ENCODE measurements around the gene TET3. TPM values are rescaled to one million over a fixed set of nuclear protein-coding genes. Genes with fewer than 3 reads are reported as not detected.

Gene TET3
- polyA plus RNA-seq, 3 donors, result 0.79 to 18.6 (median 1.4) TPM

DNA sequence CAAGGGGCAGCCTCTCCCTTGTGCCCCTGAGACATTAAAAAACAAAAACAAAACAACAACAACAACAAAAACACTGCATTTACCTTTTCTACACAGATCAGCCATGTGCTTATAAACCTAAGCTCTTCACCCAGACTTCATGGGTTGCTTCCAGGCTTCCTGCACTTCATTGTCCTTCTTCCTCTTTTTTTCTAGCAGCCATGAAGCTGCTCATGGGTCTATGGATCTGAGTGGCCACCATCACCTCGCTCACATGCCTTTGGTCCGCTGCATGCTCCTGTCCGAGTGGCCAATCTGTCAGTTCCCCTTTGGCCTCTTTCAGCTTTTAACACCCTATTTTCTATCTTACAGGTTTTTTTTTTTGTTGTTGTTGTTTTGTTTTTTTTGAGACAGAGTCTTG, 9.0 kb upstream of the TET3 start:
- H3K4me1 ChIP-seq (ENCODE audit: control insufficient read depth in 1 of 2, insufficient read depth in 2 of 2, low read length in 2 of 2), result peaks cover 55% of the 10 kb centered on the region in 2 donors
- H3K27me3 ChIP-seq (ENCODE audit: control insufficient read depth in 2 of 2, insufficient read depth in 2 of 2, low read length in 2 of 2), result no peaks in the 10 kb centered on the region
- DNase-seq, result no peak
- H3K79me2 ChIP-seq (ENCODE audit: insufficient read depth, low read length), result peaks cover 5% of the 10 kb centered on the region
- Mint-ChIP-seq H3K9me3 (peaks cover 0 to 3% (median 0%) of the 10 kb centered on the region in 7 donors), H3K27me3 (ENCODE audit: low read depth in 3 of 3) (peaks cover 0 to 3% (median 0%) of the 10 kb centered on the region in 3 donors), H3K36me3 (peaks cover 0 to 9% of the 10 kb centered on the region in 2 donors), H3K4me3 (peak overlapping the region in 1 of 2 donors; percentile 54), H3K27ac (peak overlapping the region in 1 of 7 donors; percentile 15), H3K4me1 (peaks cover 65% of the 10 kb centered on the region)
- H3K4me2 ChIP-seq (replicated peaks; ENCODE audit: extremely low read depth, low read length, poor library complexity, severe bottlenecking), result no peak overlapping the region
- no peaks in the 10 kb centered on the region for H3K36me3 ChIP-seq (replicated peaks in 1 of 2; ENCODE audit: control insufficient read depth in 1 of 2, insufficient read depth in 2 of 2, low read length in 2 of 2)
- no peaks in the 10 kb centered on the region for H3K9me3 ChIP-seq (replicated peaks in 1 of 2; ENCODE audit: control insufficient read depth in 1 of 2, insufficient read depth in 1 of 2, low read length in 2 of 2)
- H2AFZ ChIP-seq (ENCODE audit: insufficient read depth, low read depth, low read length, poor library complexity, severe bottlenecking), result no peak overlapping the region
- no CpG with 5 or more reads among the region's 3 CpGs for WGBS (ENCODE audit: insufficient coverage)
- no peaks in the 10 kb centered on the region for H4K20me1 ChIP-seq (ENCODE audit: insufficient read depth, low read length)
- no peak overlapping the region for H3K9ac ChIP-seq (ENCODE audit: insufficient read depth, low read length, poor library complexity, severe bottlenecking)
- no peak overlapping the region for H3K27ac ChIP-seq (ENCODE audit: low read depth in 1 of 2, low read length in 2 of 2)
- intact Hi-C loops (cut with micrococcal nuclease), result no loop called here
- TF ChIP-seq, protein P1, sequence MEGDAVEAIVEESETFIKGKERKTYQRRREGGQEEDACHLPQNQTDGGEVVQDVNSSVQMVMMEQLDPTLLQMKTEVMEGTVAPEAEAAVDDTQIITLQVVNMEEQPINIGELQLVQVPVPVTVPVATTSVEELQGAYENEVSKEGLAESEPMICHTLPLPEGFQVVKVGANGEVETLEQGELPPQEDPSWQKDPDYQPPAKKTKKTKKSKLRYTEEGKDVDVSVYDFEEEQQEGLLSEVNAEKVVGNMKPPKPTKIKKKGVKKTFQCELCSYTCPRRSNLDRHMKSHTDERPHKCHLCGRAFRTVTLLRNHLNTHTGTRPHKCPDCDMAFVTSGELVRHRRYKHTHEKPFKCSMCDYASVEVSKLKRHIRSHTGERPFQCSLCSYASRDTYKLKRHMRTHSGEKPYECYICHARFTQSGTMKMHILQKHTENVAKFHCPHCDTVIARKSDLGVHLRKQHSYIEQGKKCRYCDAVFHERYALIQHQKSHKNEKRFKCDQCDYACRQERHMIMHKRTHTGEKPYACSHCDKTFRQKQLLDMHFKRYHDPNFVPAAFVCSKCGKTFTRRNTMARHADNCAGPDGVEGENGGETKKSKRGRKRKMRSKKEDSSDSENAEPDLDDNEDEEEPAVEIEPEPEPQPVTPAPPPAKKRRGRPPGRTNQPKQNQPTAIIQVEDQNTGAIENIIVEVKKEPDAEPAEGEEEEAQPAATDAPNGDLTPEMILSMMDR (IDR thresholded peaks at IDR 0.05), result no peak
- no peak overlapping the region for H3K4me3 ChIP-seq (replicated peaks in 1 of 3; ENCODE audit: low read depth in 2 of 3, low read length in 3 of 3)

DNA sequence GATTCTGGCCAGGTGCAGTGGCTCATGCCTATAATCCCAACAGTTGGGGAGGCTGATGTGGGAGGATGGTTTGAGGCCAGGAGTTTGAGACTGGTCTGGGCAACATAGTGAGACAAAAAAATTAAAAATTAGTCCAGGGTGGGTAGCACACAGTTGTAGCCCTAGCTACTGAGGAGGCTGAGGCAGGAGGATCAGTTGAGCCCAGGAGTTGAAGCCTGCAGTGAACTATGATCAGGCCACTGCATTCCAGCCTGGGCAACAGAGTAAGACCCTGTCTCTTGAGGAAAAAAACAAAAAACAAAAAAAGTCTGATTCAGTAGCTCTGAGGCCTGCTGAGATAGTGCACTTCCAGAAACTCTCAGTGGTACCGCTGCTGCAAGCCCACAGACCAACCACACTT, 7.9 kb upstream of the TET3 start:
- H3K4me3 ChIP-seq (replicated peaks in 1 of 3; ENCODE audit: low read depth in 2 of 3, low read length in 3 of 3), result no peak overlapping the region
- H2AFZ ChIP-seq (ENCODE audit: insufficient read depth, low read depth, low read length, poor library complexity, severe bottlenecking), result no peak overlapping the region
- Mint-ChIP-seq H3K9me3 (peaks cover 0 to 3% (median 0%) of the 10 kb centered on the region in 7 donors), H3K4me1 (peaks cover 65% of the 10 kb centered on the region), H3K36me3 (peaks cover 0 to 9% of the 10 kb centered on the region in 2 donors), H3K4me3 (no peak overlapping the region), H3K27me3 (ENCODE audit: low read depth in 3 of 3) (peaks cover 0 to 3% (median 3%) of the 10 kb centered on the region in 3 donors), H3K27ac (peak overlapping the region in 1 of 7 donors; percentile 50)
- peaks cover 55% of the 10 kb centered on the region in 2 donors for H3K4me1 ChIP-seq (ENCODE audit: control insufficient read depth in 1 of 2, insufficient read depth in 2 of 2, low read length in 2 of 2)
- no peak for DNase-seq
- no peak overlapping the region for H3K27ac ChIP-seq (ENCODE audit: low read depth in 1 of 2, low read length in 2 of 2)
- H3K9me3 ChIP-seq (replicated peaks in 1 of 2; ENCODE audit: control insufficient read depth in 1 of 2, insufficient read depth in 1 of 2, low read length in 2 of 2), result no peaks in the 10 kb centered on the region
- no peaks in the 10 kb centered on the region for H4K20me1 ChIP-seq (ENCODE audit: insufficient read depth, low read length)
- H3K9ac ChIP-seq (ENCODE audit: insufficient read depth, low read length, poor library complexity, severe bottlenecking), result no peak overlapping the region
- no peaks in the 10 kb centered on the region for H3K36me3 ChIP-seq (replicated peaks in 1 of 2; ENCODE audit: control insufficient read depth in 1 of 2, insufficient read depth in 2 of 2, low read length in 2 of 2)
- intact Hi-C loops (cut with micrococcal nuclease), result no loop called here
- H3K79me2 ChIP-seq (ENCODE audit: insufficient read depth, low read length), result no peaks in the 10 kb centered on the region
- H3K27me3 ChIP-seq (ENCODE audit: control insufficient read depth in 2 of 2, insufficient read depth in 2 of 2, low read length in 2 of 2), result no peaks in the 10 kb centered on the region
- 100% methylated on average over 1 of the region's 1 CpG for WGBS (ENCODE audit: insufficient coverage)
- H3K4me2 ChIP-seq (replicated peaks; ENCODE audit: extremely low read depth, low read length, poor library complexity, severe bottlenecking), result no peak overlapping the region
- TF ChIP-seq, protein P1 (IDR thresholded peaks at IDR 0.05), result no peak
